IPS-NIHi7 (cell line): ENCODE results near the gene P2RX1.
A peak's percentile ranks its signal among the peaks of the same experiment; 100 is the strongest.

ENCODE experiments used
- DNase-seq: peaks from one replicate; pipeline ENCODE4 v3.0.0; 2012; ENCODE audit warnings: mixed read lengths; ENCODE audit errors: extremely low spot score

Gene P2RX1

GRCh38 chr17:3905017-3905520 lies 11.2 kb downstream of the P2RX1 start:
- no peak for DNase-seq

GRCh38 chr17:3904501-3904900 lies 11.8 kb downstream of the P2RX1 start:
- DNase-seq, result no peak

- DNase-seq, result no peak
Measured at GRCh38 chr17:3903881-3904290, 12.4 kb downstream of the P2RX1 start.

- DNase-seq, result no peak
Measured at GRCh38 chr17:3903051-3903825, 13.0 kb downstream of the P2RX1 start.

- DNase-seq, result no peak
Measured at GRCh38 chr17:3900646-3901045, 15.6 kb downstream of the P2RX1 start.

GRCh38 chr17:3897731-3898130 lies 18.5 kb downstream of the P2RX1 start:
- no peak for DNase-seq

- DNase-seq, result no peak
Measured at GRCh38 chr17:3896968-3897235, 19.4 kb downstream of the P2RX1 start.

- DNase-seq, result no peak
Measured at GRCh38 chr17:3896108-3896967, 19.9 kb downstream of the P2RX1 start.

GRCh38 chr17:3895354-3895753 lies 20.9 kb downstream of the P2RX1 start:
- no peak for DNase-seq

GRCh38 chr17:3894911-3895343 lies 21.3 kb downstream of the P2RX1 start:
- DNase-seq, result no peak

GRCh38 chr17:3894188-3894587 lies 22.1 kb downstream of the P2RX1 start:
- no peak for DNase-seq

- DNase-seq, result no peak
Measured at GRCh38 chr17:3893720-3894116, 22.5 kb downstream of the P2RX1 start.

GRCh38 chr17:3893003-3893719 lies 23.1 kb downstream of the P2RX1 start, which contains the start of gene CAMKK1:
Gene CAMKK1, minus strand, starts transcription at chr17:3893053. Its CDS starts 7,366 bp downstream, at chr17:3885687.
- DNase-seq, result peak; percentile 98

GRCh38 chr17:3892095-3892998 lies 23.9 kb downstream of the P2RX1 start:
- DNase-seq, result peak; percentile 59

- DNase-seq, result peak; percentile 43
Measured at GRCh38 chr17:3891626-3892094, 24.6 kb downstream of the P2RX1 start.

GRCh38 chr17:3890878-3891219 lies 25.4 kb downstream of the P2RX1 start:
- DNase-seq, result no peak

GRCh38 chr17:3890082-3890877 lies 26.0 kb downstream of the P2RX1 start:
- DNase-seq, result no peak

- no peak for DNase-seq
Measured at GRCh38 chr17:3889325-3890012, 26.8 kb downstream of the P2RX1 start.

- peak; percentile 72 for DNase-seq
Measured at GRCh38 chr17:3888343-3889171, 27.7 kb downstream of the P2RX1 start.
